NCI-H82 (cell line): Measurements from ENCODE around the gene INHBA.

Experiments used
- DNase-seq: peaks from one replicate; lab custom pipeline; 2025; lab: John Stamatoyannopoulos, UW

The INHBA gene

DNA sequence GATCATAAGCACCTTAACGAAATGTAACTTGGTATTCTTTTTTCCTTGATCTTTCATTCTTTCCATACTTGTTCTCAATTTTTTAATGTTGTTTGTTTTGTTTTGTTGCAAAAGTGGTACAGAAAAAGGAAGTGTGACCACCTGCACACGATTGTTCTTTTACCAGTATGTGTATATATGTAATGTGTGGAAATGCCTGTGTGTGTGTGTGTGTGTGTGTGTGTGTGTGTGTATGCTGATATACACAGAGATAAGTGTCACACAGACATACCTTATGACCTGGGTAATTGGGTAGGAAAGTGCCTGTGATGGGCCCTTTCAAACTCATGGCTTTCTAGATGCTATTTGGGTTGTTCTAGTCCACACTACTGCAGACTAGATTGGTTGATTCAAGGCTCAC lies 14.0 kb downstream of the INHBA start:
- DNase-seq = no peak

GRCh38 chr7:41688012-41688625 lies 14.8 kb downstream of the INHBA start:
- DNase-seq = no peak

GRCh38 chr7:41685684-41686083 lies 17.2 kb downstream of the INHBA start:
- DNase-seq = no peak

DNA sequence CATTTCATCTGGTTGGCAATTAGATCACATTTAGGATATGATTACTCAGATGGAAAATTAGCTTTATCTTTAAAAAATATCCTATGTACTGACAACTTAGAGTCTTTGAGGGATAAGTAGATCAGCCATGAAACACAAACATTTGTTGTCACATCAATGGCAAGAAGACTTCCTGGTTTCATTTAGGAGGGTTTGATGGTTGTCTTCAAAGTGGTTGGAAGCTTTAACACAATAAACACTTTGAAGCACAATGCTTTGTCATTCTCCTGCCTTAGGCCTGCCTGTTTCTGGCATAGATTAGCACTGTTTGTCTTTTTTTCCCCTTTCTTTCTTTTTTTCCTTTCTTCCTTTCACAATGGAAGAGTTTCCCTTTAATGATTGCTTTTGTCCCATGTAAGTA lies 20.5 kb downstream of the INHBA start:
- no peak for DNase-seq

- DNase-seq = no peak
These were observed 23.3 kb downstream of the INHBA start for GRCh38 chr7:41679566-41679965.

GRCh38 chr7:41674505-41675023 lies 28.3 kb downstream of the INHBA start:
- DNase-seq = no peak

DNA sequence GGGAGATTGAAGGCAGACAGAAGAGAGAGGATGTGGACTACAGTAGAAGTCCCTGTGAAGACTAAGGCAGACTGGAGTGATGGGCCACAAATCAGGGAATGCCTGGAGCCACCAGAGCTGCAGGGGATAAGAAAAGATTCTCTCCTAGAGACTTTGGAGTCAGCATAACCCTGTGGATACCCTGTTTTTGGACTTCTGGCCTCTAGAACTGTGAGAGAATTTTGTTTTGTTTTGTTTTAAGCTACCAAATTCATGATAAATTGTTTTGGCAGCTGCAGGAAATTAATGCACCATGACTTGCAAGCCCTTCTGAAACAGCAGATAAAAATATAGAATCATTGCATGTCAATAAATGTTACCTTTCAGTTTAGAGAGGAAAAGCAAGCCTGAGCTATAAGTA lies 41.3 kb downstream of the INHBA start:
- no peak for DNase-seq

DNA sequence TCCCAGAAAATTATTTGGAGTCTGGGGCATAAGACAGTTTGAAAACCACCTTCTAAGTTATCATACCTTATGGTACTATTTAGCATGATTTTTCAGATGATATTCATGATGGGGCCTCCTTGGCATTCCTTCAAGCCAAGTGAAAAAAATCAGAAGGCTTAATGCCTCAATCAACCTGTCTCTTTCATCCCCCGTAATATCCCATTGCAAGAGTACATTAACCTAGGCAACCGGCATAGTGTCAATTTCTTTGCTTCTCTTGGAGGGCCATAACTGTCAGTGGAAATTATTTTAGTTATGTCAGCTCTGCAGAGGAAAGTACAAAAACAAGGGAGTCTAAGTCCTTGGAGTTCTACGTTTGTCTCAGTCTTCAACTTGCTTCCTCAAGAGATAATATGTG lies 43.4 kb downstream of the INHBA start:
- DNase-seq = no peak

DNA sequence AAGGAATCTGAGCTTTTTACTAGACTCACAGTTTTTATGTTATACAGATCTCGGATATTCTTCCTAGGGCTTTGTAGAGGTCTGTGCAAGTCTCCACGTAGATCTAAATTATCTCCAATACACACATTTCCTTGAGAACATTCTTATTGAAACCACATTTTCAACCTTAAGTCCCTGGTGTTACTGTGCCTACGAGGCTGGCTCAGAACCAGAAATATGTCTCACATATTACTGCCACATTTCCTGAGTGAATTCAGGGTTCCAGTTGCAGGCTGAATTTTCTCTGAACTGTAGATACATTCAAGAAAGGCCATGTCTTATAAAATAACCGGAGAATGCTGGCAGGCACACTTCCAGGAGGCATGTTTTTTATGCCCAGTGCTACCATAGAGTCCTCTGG lies 46.5 kb downstream of the INHBA start:
- DNase-seq = no peak

- DNase-seq = no peak
These were observed 47.5 kb downstream of the INHBA start for GRCh38 chr7:41655426-41655825.

DNA sequence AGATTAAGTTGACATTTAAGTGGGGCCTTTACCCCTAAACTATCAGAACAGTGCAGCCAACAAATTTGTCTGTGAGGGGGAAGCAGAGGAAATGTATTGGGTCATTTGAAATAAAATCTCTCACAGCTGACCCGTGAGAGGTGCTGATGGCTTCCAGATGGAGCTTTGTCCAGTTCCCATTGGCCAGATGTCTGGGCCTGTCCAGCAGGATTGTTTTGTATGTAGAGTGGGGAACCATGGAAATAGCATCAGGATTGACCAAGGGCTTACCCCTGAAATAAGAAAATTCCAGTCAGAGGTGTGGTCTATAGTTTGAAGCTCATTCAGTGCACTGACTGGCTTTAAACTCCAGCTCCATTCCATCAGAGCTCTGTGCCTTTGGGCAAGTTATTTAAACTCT lies 50.6 kb downstream of the INHBA start:
- no peak for DNase-seq

DNA sequence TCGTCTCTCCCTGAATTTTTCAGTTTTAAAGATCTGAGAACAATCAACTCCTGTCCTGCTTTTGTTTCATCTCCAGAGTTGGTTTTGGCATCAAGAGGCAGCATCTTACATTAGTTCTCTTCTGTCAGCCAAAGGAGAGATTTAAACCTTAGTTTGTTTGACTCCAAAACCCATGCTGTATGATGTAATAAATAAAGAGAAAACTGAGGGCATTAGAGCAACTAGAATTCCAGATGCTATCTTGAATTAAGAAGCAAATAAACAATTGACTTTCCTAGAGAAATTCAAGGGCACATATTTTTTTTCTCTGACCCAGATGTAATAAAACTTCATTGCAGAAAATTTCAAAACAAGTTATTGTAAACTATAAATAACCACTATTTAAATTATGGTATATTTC lies 54.4 kb downstream of the INHBA start:
- no peak for DNase-seq

DNA sequence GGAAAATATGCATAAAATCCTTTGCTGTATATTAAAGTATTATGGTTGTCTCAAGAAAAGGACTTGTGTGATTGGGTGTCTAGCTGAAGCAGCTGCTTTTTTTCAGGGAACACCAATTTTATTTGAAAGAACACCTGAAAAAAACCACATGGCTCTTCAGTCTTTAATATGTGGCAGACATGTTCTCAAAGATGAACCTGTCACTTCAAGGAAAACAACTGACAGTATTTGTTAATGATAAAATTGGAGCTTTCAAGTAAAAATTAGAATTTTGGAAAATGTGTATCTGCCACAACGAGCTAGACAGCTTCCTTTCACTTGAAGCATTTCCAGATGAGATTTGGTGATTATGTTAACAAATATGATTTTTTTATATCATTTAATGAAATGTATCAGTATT lies 59.3 kb downstream of the INHBA start:
- no peak for DNase-seq

DNA sequence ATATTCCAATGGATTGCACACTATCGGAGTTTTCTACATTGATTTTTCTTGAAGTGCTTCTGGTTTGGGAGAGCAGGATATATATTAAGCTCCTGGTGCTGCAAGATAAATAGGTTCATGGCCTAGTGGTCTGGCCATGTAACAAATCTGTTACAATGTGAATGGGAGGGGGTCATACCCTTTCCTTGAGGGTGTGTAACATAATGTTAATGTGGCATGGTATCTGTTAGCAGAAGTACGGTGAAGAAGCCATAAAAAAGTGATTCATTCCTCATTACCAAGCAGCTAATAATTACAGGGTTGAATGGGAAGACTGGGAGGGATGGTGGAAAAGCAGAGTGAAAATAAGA lies 61.2 kb downstream of the INHBA start:
- no peak for DNase-seq

GRCh38 chr7:41641011-41641664 lies 61.8 kb downstream of the INHBA start:
- DNase-seq = no peak

DNA sequence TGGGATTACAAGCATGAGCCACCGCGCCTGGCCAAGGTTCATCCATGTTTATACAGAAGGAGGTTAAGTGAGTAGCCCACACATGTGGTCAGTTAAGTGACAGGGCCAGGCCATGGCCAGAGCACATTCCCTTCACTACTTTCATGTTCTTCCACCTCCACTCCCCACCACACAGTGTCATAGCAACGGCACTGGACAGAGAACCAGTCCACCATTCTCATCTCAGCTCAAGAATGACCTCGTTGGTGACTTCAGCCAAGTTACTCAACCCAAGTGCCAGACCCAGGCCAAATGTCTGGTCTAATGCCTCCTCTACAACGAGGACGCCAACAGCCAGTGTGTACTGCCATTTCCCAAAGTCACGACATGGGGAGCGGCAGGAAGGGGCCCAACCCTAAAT lies 62.4 kb downstream of the INHBA start:
- DNase-seq = no peak

DNA sequence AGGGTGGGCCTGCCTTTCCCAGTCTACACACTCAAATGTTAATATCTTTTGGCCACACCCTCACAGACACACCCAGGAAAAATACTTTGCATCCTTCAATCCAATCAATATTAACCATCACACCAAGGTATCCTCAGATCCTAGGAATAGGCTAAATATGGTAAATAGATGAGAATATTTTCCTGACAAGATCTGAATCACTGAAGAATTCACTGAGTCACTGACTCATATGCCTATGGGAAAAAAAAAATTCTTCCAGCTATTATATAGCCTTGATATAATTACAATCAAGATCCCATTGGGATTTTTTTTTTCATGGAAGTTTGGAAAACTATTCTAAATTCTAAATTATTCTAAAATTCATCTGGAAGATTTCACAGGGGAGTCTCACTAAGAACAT lies 65.8 kb downstream of the INHBA start:
- DNase-seq = no peak
